Uterus (tissue), 2 donors: ENCODE measurements around the gene INTS1.

Experiments
- CTCF ChIP-seq, 4 experiments: fragments of 200-600 bp in 2 of 4; fragments of 450-650 bp in 2 of 4; sonication (generic) in 2 of 4; IDR thresholded peaks; one replicate each; pipeline ENCODE4 v1.5.1; 2016 to 2019; ENCODE audit warnings: antibody characterized with exemption in 4 of 4, mild to moderate bottlenecking in 2 of 4, moderate library complexity in 1 of 4
- POLR2A ChIP-seq, 2 donors: fragments of 450-650 bp; IDR thresholded peaks; one replicate each; pipeline ENCODE4 v1.6.1; 2016; ENCODE audit warnings: antibody characterized with exemption in 2 of 2, mild to moderate bottlenecking in 1 of 2, moderate library complexity in 1 of 2

- TF ChIP-seq CTCF (IDR thresholded peaks at IDR 0.05), result no peak
- TF ChIP-seq POLR2A (IDR thresholded peaks at IDR 0.05), result no peak
Measured at GRCh38 chr7:1450431-1450830, 53.8 kb downstream of the INTS1 start.
